Measurements from ENCODE around the gene OR52I1. TPM values are rescaled to one million over a fixed set of nuclear protein-coding genes. Genes with fewer than 3 reads are reported as not detected.

The OR52I1 gene
- total RNA-seq, 1 donor from 2014 or later, result not detected

DNA sequence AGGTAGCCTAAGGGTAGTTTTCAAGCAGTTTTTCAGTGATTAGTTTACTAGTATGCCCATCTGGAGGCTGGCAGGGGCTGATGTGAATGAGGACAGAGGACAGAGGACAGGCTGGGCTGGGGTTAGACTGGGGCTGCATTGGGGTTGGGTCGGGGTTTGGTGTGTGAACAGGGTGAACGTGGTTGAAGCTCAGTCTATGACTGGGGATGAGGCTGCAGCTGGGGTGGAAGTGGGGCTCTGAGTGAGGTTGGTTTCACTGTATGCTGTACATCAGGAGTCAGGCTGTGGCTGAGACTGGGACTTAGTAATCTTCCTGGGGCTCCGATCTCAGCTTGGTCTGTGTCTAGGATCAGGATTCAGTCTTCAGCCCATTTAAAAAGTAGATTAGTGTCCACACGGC, 50.4 kb downstream of the OR52I1 start:
- TF ChIP-seq, protein P1, sequence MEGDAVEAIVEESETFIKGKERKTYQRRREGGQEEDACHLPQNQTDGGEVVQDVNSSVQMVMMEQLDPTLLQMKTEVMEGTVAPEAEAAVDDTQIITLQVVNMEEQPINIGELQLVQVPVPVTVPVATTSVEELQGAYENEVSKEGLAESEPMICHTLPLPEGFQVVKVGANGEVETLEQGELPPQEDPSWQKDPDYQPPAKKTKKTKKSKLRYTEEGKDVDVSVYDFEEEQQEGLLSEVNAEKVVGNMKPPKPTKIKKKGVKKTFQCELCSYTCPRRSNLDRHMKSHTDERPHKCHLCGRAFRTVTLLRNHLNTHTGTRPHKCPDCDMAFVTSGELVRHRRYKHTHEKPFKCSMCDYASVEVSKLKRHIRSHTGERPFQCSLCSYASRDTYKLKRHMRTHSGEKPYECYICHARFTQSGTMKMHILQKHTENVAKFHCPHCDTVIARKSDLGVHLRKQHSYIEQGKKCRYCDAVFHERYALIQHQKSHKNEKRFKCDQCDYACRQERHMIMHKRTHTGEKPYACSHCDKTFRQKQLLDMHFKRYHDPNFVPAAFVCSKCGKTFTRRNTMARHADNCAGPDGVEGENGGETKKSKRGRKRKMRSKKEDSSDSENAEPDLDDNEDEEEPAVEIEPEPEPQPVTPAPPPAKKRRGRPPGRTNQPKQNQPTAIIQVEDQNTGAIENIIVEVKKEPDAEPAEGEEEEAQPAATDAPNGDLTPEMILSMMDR (conservative IDR thresholded peaks at IDR 0.05; ENCODE audit: low read depth, low read length), result no peak
- no peak for DNase-seq (ENCODE audit: low read depth)
- no peak overlapping the region for H3K4me3 ChIP-seq (ENCODE audit: low read depth, low read length)

Other genes with a start within 250 kb of the OR52I1 start
- not detected in 2 replicates for gene OR52B4, start 225.7 kb upstream of the OR52I1 start, total RNA-seq
- 18.3 and 24.2 TPM in 2 replicates for gene TRIM21, start 200.3 kb upstream of the OR52I1 start, total RNA-seq
- gene OR52K2, start 144.7 kb upstream of the OR52I1 start, total RNA-seq, result not detected in 2 replicates
- gene OR52K1, start 111.4 kb upstream of the OR52I1 start, total RNA-seq, result not detected in 2 replicates
- not detected in 2 replicates for gene OR52M1, start 48.8 kb upstream of the OR52I1 start, total RNA-seq
- not detected in 2 replicates for gene OR52I2, start 12.3 kb upstream of the OR52I1 start, total RNA-seq
- 7.9 and 8.5 TPM in 2 replicates for gene TRIM68, start 14.2 kb downstream of the OR52I1 start, total RNA-seq
- not detected in 2 replicates for gene OR51D1, start 43.4 kb downstream of the OR52I1 start, total RNA-seq
- gene OR51E1, start 49.9 kb downstream of the OR52I1 start, total RNA-seq, result not detected in 2 replicates
- not detected in 2 replicates for gene OR51E2, start 103.8 kb downstream of the OR52I1 start, total RNA-seq
- not detected in 2 replicates for gene MMP26, start 110.7 kb downstream of the OR52I1 start, total RNA-seq
- gene OR51F1, start 175.9 kb downstream of the OR52I1 start, total RNA-seq, result not detected in 2 replicates
- not detected in 2 replicates for gene OR52R1, start 210.3 kb downstream of the OR52I1 start, total RNA-seq
- not detected in 2 replicates for gene OR51F2, start 227.3 kb downstream of the OR52I1 start, total RNA-seq

Measured in epithelial cell of proximal tubule (primary cell).